HepG2 (cell line): Measurements from ENCODE around the gene NFS1. TPM values are rescaled to one million over a fixed set of nuclear protein-coding genes. Genes with fewer than 3 reads are reported as not detected.
A peak's percentile ranks its signal among the peaks of the same experiment; 100 is the strongest.

ENCODE experiments used
- EP300 ChIP-seq, 3 experiments: sonication (generic) in 1 of 3; formaldehyde crosslinking in 1 of 3; IDR thresholded peaks; 2 replicates each; pipeline versions ENCODE4 v1.5.1 to v1.6.1; 2011 to 2020; ENCODE audit warnings: low read depth in 2 of 3, low read length in 2 of 3, borderline replicate concordance in 1 of 3, improper control_type of control experiment in 1 of 3, mild to moderate bottlenecking in 1 of 3, missing genetic modification reagents in 1 of 3, moderate library complexity in 1 of 3
- GTF3A ChIP-seq: sonication (generic); formaldehyde crosslinking; conservative IDR thresholded peaks from 2 replicates; pipeline ENCODE4 v1.4.0; 2020; ENCODE audit warnings: mild to moderate bottlenecking, missing genetic modification reagents
- NFATC3 ChIP-seq: sonication (generic); formaldehyde crosslinking; IDR thresholded peaks from 2 replicates; pipeline ENCODE4 v1.5.1; 2020; ENCODE audit warnings: mild to moderate bottlenecking, missing genetic modification reagents
- NR1H2 ChIP-seq: sonication (generic); formaldehyde crosslinking; IDR thresholded peaks from 2 replicates; pipeline ENCODE4 v1.8.1; 2022; ENCODE audit warnings: low read depth, missing genetic modification reagents, borderline replicate concordance
- PRPF4 ChIP-seq: fragments of 200-400 bp; formaldehyde crosslinking; IDR thresholded peaks from 2 replicates; pipeline ENCODE4 v1.6.1; 2016; ENCODE audit warnings: low read length, low read depth; ENCODE audit not compliant: poor library complexity, severe bottlenecking
- SP1 ChIP-seq, 2 experiments: fragments of 450-650 bp in 1 of 2; sonication (generic) in 1 of 2; formaldehyde crosslinking in 1 of 2; IDR thresholded peaks; 2 replicates each; pipeline versions ENCODE4 v1.4.0 to v1.6.1; 2016 to 2020; ENCODE audit warnings: missing genetic modification reagents in 1 of 2
- SRSF1 ChIP-seq: fragments of 200-400 bp; formaldehyde crosslinking; optimal IDR thresholded peaks from 2 replicates; pipeline ENCODE3; 2017; ENCODE audit warnings: mild to moderate bottlenecking, low read depth, low read length, moderate library complexity
- STAG1 ChIP-seq: sonication (generic); formaldehyde crosslinking; IDR thresholded peaks from 2 replicates; pipeline ENCODE4 v1.4.0; 2020; ENCODE audit warnings: missing genetic modification reagents
- ZFP36L2 ChIP-seq: sonication (generic); formaldehyde crosslinking; IDR thresholded peaks from 2 replicates; pipeline ENCODE4 v1.4.0; 2020; ENCODE audit warnings: missing genetic modification reagents
- ZFP82 ChIP-seq: sonication (generic); formaldehyde crosslinking; IDR thresholded peaks from 2 replicates; pipeline ENCODE4 v1.5.1; 2020; ENCODE audit warnings: mild to moderate bottlenecking, missing genetic modification reagents, borderline replicate concordance
- ZMAT3 ChIP-seq: sonication (generic); formaldehyde crosslinking; conservative IDR thresholded peaks from 2 replicates; pipeline ENCODE4 v1.7.0; 2021; ENCODE audit warnings: missing genetic modification reagents
- ZMYM2 ChIP-seq: sonication (generic); formaldehyde crosslinking; IDR thresholded peaks from 2 replicates; pipeline ENCODE4 v1.8.0; 2022; ENCODE audit warnings: mild to moderate bottlenecking, missing genetic modification reagents
- ZNF24 ChIP-seq: fragments of 450-650 bp; IDR thresholded peaks from 2 replicates; pipeline ENCODE4 v1.6.1; 2017; ENCODE audit warnings: antibody characterized with exemption, mild to moderate bottlenecking
- ZNF547 ChIP-seq: sonication (generic); formaldehyde crosslinking; IDR thresholded peaks from 2 replicates; pipeline ENCODE4 v1.5.1; 2020; ENCODE audit warnings: mild to moderate bottlenecking, missing genetic modification reagents
- ZNF569 ChIP-seq: sonication (generic); formaldehyde crosslinking; IDR thresholded peaks from 2 replicates; pipeline ENCODE4 v1.5.0; 2020; ENCODE audit warnings: mild to moderate bottlenecking, missing genetic modification reagents, moderate library complexity, borderline replicate concordance
- ZNF782 ChIP-seq: sonication (generic); formaldehyde crosslinking; IDR thresholded peaks from 2 replicates; pipeline ENCODE4 v1.4.0; 2020; ENCODE audit warnings: missing genetic modification reagents, mild to moderate bottlenecking, borderline replicate concordance
- ZSCAN21 ChIP-seq: sonication (generic); formaldehyde crosslinking; IDR thresholded peaks from 2 replicates; pipeline ENCODE4 v1.8.0; 2022; ENCODE audit warnings: mild to moderate bottlenecking, missing genetic modification reagents, moderate library complexity, borderline replicate concordance
- polyA plus RNA-seq, 8 experiments: library from polyadenylated mRNA; depleted of rRNA in 3 of 8; stranded (reverse) in 7 of 8; unstranded in 1 of 8; fragments of >200 nt; fragmentation: Illumina TruSeq in 4 of 8; extraction: Trizol in 4 of 8; gene quantifications; 2 replicates each; pipeline versions ENCODE4 v1.2.1 to v1.2.3, GENCODE V29; 2011 to 2016; ENCODE audit warnings: low read depth in 4 of 8, missing spikeins in 1 of 8, mixed read lengths in 1 of 8; ENCODE audit not compliant: insufficient read depth in 1 of 8
- total RNA-seq, 5 experiments: library from RNA; depleted of rRNA; stranded (reverse); fragments of >200 nt; fragmentation: Illumina TruSeq; extraction: Trizol; gene quantifications; 2 replicates each; pipeline ENCODE4 v1.2.3, GENCODE V29; 2016; ENCODE audit warnings: low read depth in 1 of 5
- TF ChIP-seq, protein P1 (sequence below): IDR thresholded peaks from 2 replicates; pipeline ENCODE4 v1.6.1; 2016; ENCODE audit warnings: low read depth, missing genetic modification reagents, missing compliant biosample characterization
- TF ChIP-seq, protein P2 (sequence below): IDR thresholded peaks from 2 replicates; pipeline ENCODE4 v1.6.1; 2016; ENCODE audit warnings: missing genetic modification reagents, missing compliant biosample characterization
- TF ChIP-seq, protein P3 (sequence below): IDR thresholded peaks from 2 replicates; pipeline ENCODE4 v1.6.1; 2012; ENCODE audit warnings: low read depth, low read length, improper control_type of control experiment

NFS1 gene
- total and polyA plus RNA-seq, 2 of the 13 experiments (the other 11 are each of a cell fraction or from before 2014, with no cell fraction given), result 65.9 to 88.1 TPM

DNA sequence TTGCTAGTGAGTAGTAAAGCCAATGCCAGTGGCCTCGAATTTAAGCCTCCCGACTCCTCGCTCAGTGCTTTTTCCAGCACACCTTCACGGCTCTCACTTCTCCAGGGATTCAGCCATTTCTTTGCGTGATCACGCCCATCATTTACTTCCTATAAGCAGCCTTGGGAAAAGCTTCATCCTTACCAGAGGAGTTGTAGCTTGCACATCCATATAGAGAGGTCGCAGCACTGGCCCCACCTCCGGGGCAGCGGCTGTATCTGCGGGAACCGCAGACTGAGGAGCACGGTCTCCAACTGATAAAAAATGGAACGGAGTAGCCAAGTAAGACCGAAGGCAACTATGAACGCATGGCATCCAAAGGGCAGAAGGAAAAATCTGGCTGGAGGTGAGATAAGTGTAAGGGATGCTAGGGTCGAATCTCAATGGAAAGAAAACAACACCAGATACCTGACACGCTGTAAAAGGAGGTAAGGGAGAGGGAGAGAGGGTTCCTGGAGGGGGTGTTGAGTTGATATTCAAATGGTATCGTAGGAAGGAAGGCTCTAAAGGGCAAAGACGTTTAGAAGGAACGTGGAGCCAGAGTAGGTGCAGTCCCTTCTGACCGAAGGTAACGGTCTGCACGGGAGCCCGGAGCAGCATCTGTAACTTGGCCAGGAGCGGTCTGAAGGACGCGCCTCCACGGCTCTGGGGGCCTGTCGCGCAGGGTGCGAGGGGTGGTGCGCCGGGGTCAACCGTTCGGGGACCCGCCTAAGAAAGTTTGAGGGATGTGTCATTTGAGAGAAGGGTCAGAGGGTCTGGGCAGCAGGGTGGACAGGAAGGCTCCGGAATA, 640 bp downstream of the NFS1 start (continued):
- TF ChIP-seq, protein P1, sequence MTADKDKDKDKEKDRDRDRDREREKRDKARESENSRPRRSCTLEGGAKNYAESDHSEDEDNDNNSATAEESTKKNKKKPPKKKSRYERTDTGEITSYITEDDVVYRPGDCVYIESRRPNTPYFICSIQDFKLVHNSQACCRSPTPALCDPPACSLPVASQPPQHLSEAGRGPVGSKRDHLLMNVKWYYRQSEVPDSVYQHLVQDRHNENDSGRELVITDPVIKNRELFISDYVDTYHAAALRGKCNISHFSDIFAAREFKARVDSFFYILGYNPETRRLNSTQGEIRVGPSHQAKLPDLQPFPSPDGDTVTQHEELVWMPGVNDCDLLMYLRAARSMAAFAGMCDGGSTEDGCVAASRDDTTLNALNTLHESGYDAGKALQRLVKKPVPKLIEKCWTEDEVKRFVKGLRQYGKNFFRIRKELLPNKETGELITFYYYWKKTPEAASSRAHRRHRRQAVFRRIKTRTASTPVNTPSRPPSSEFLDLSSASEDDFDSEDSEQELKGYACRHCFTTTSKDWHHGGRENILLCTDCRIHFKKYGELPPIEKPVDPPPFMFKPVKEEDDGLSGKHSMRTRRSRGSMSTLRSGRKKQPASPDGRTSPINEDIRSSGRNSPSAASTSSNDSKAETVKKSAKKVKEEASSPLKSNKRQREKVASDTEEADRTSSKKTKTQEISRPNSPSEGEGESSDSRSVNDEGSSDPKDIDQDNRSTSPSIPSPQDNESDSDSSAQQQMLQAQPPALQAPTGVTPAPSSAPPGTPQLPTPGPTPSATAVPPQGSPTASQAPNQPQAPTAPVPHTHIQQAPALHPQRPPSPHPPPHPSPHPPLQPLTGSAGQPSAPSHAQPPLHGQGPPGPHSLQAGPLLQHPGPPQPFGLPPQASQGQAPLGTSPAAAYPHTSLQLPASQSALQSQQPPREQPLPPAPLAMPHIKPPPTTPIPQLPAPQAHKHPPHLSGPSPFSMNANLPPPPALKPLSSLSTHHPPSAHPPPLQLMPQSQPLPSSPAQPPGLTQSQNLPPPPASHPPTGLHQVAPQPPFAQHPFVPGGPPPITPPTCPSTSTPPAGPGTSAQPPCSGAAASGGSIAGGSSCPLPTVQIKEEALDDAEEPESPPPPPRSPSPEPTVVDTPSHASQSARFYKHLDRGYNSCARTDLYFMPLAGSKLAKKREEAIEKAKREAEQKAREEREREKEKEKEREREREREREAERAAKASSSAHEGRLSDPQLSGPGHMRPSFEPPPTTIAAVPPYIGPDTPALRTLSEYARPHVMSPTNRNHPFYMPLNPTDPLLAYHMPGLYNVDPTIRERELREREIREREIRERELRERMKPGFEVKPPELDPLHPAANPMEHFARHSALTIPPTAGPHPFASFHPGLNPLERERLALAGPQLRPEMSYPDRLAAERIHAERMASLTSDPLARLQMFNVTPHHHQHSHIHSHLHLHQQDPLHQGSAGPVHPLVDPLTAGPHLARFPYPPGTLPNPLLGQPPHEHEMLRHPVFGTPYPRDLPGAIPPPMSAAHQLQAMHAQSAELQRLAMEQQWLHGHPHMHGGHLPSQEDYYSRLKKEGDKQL (CRISPR knock-in tag), result no peak
- no peak for TF ChIP-seq NFATC3 (CRISPR knock-in tag)
- no peak; the same call in 1 of the 2 replicates for TF ChIP-seq ZSCAN21 (CRISPR knock-in tag)
- TF ChIP-seq STAG1 (CRISPR knock-in tag), result no peak; the same call in 1 of the 2 replicates
- no peak for TF ChIP-seq NR1H2
- no peak for TF ChIP-seq ZMAT3 (CRISPR knock-in tag)
- TF ChIP-seq, protein P2, sequence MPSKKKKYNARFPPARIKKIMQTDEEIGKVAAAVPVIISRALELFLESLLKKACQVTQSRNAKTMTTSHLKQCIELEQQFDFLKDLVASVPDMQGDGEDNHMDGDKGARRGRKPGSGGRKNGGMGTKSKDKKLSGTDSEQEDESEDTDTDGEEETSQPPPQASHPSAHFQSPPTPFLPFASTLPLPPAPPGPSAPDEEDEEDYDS, result no peak
- no peak for TF ChIP-seq SP1 (IDR thresholded peaks at IDR 0.05)
- TF ChIP-seq SP1 (CRISPR knock-in tag; IDR thresholded peaks at IDR 0.05), result no peak
- no peak for TF ChIP-seq EP300 (IDR thresholded peaks at IDR 0.05; ENCODE audit: low read depth in 2 of 2, low read length in 2 of 2)
- TF ChIP-seq EP300 (CRISPR knock-in tag; IDR thresholded peaks at IDR 0.05; ENCODE audit: borderline replicate concordance), result no peak
- peak; percentile 3; the same call in 1 of the 2 replicates for TF ChIP-seq ZNF782
- TF ChIP-seq PRPF4, result no peak
- TF ChIP-seq ZFP82 (CRISPR knock-in tag), result no peak; the same call in 1 of the 2 replicates
- TF ChIP-seq ZFP36L2 (CRISPR knock-in tag), result no peak
- no peak for TF ChIP-seq SRSF1
- peak; percentile 96; the same call in 1 of the 2 replicates for TF ChIP-seq GTF3A
- TF ChIP-seq ZMYM2 (CRISPR knock-in tag), result no peak
- TF ChIP-seq ZNF24, result peak; percentile 6; the same call in 1 of the 2 replicates
- no peak for TF ChIP-seq ZNF547 (CRISPR knock-in tag)
- TF ChIP-seq, protein P3, sequence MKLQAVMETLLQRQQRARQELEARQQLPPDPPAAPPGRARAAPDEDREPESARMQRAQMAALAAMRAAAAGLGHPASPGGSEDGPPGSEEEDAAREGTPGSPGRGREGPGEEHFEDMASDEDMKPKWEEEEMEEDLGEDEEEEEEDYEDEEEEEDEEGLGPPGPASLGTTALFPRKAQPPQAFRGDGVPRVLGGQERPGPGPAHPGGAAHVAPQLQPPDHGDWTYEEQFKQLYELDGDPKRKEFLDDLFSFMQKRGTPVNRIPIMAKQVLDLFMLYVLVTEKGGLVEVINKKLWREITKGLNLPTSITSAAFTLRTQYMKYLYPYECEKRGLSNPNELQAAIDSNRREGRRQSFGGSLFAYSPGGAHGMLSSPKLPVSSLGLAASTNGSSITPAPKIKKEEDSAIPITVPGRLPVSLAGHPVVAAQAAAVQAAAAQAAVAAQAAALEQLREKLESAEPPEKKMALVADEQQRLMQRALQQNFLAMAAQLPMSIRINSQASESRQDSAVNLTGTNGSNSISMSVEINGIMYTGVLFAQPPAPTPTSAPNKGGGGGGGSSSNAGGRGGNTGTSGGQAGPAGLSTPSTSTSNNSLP, result 0 out of 2 replicates have a peak, but pooled peaks have one; percentile 27
- TF ChIP-seq ZNF569 (CRISPR knock-in tag), result no peak
